Subcutaneous abdominal adipose tissue (tissue), 5 donors: ENCODE measurements around the gene ZNF726.
"Not testable (repeated sequence)": the region's sequence is repeated elsewhere in the genome, so short reads cannot be mapped to it uniquely, and the experiment has no call there.

Experiments
- H3K27ac ChIP-seq: one replicate; pipeline ENCODE4 v1.7.0; 2013; ENCODE audit warnings: low read depth, mild to moderate bottlenecking, inconsistent platforms, low read length, moderate library complexity
- H3K27me3 ChIP-seq, 5 donors: one replicate each; pipeline ENCODE4 v1.7.0; 2013; ENCODE audit warnings: low read length in 5 of 5, inconsistent platforms in 1 of 5; ENCODE audit not compliant: control insufficient read depth in 5 of 5, insufficient read depth in 4 of 5
- H3K36me3 ChIP-seq, 5 donors: one replicate each; pipeline ENCODE4 v1.7.0; 2013; ENCODE audit warnings: low read length in 5 of 5; ENCODE audit not compliant: control insufficient read depth in 5 of 5, insufficient read depth in 5 of 5
- H3K4me1 ChIP-seq, 5 donors: one replicate each; pipeline ENCODE4 v1.7.0; 2013; ENCODE audit warnings: low read length in 5 of 5, mild to moderate bottlenecking in 3 of 5, moderate library complexity in 1 of 5; ENCODE audit not compliant: control insufficient read depth in 5 of 5, insufficient read depth in 5 of 5
- H3K4me3 ChIP-seq, 5 donors: one replicate each; pipeline ENCODE4 v1.7.0; 2013; ENCODE audit warnings: low read length in 5 of 5, low read depth in 1 of 5
- H3K9ac ChIP-seq, 5 donors: one replicate each; pipeline ENCODE4 v1.7.0; 2013; ENCODE audit warnings: low read length in 5 of 5, mild to moderate bottlenecking in 4 of 5, moderate library complexity in 3 of 5
- H3K9me3 ChIP-seq, 5 donors: one replicate each; pipeline ENCODE4 v1.7.0; 2013; ENCODE audit warnings: low read length in 5 of 5; ENCODE audit not compliant: control insufficient read depth in 5 of 5
- donor health status: healthy.
- donor health status: healthy.
- donor health status: healthy.
- donor health status: healthy.
- donor health status: healthy.

Gene ZNF726

GRCh38 chr19:23914402-23915286, at the start of gene ZNF726:
Gene ZNF726 (plus strand): TSS chr19:23914886. CDS start chr19:23914995, 109 bp downstream.
- no peaks in the 10 kb centered on the region for H3K9me3 ChIP-seq
- H3K27ac ChIP-seq, result no peak within 1 kb of the TSS
- no peaks in the 10 kb centered on the region for H3K36me3 ChIP-seq
- H3K4me3 ChIP-seq, result peak within 1 kb of the TSS; percentile 80 to 92 (median 82)
- H3K9ac ChIP-seq, result peak within 1 kb of the TSS; percentile 26 to 88 (median 78)
- peaks cover 0 to 16% (median 12%) of the 10 kb centered on the region in 5 donors for H3K4me1 ChIP-seq
- no peaks in the 10 kb centered on the region for H3K27me3 ChIP-seq

GRCh38 chr19:23867895-23868294, 46.8 kb upstream of the ZNF726 start:
- no peak overlapping the region for H3K4me3 ChIP-seq

GRCh38 chr19:23868630-23869029, 46.1 kb upstream of the ZNF726 start:
- H3K27me3 ChIP-seq, result no peaks in the 10 kb centered on the region
- no peak overlapping the region for H3K9ac ChIP-seq
- no peaks in the 10 kb centered on the region for H3K36me3 ChIP-seq
- no peak overlapping the region for H3K27ac ChIP-seq
- H3K4me3 ChIP-seq, result no peak overlapping the region
- H3K4me1 ChIP-seq, result no peaks in the 10 kb centered on the region
- H3K9me3 ChIP-seq, result peaks cover 0 to 13% (median 3%) of the 10 kb centered on the region in 5 donors

More at GRCh38 chr19:23867895-23868294, 46.8 kb upstream of the ZNF726 start:
- no peak overlapping the region for H3K27ac ChIP-seq
- peaks cover 0 to 13% (median 3%) of the 10 kb centered on the region in 5 donors for H3K9me3 ChIP-seq
- no peaks in the 10 kb centered on the region for H3K36me3 ChIP-seq
- no peak overlapping the region for H3K9ac ChIP-seq
- no peaks in the 10 kb centered on the region for H3K4me1 ChIP-seq
- no peaks in the 10 kb centered on the region for H3K27me3 ChIP-seq

DNA sequence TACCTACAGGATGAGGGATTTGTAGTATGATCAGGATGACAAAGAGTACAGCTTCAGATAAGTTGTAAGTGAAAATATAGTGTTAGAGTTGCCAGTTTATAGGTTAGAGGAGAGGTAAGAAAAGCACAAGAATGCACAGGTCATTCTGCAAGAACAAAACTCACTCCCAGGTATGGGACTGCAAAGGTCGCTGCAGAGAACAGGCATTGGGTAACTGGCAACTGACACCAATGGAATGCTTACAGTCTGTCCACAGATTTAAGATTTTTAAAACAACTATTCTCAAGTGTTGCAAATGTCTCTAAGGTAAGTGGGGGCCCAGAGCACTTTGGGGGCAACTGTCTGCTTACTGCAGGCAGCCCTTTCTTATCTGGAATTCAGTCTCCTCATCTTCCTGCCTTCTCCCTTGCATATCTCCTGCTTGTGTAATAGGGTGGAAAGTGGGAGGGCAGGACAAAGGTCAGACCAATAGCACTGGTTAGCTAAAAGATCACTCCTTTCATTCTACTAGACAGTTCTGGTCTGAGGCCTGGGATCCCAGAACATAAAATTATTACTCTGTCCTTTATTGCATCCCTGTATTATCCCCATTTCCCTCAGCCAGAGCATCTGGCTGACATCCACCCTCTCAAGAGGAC, 42.3 kb upstream of the ZNF726 start:
- Histone ChIP-seq H3K4me1 (no peaks in the 10 kb centered on the region), H3K9me3 (peaks cover 0 to 11% (median 3%) of the 10 kb centered on the region in 5 donors), H3K27me3 (peaks cover 0 to 3% (median 0%) of the 10 kb centered on the region in 5 donors), H3K27ac (no peak overlapping the region), H3K9ac (no peak overlapping the region), H3K36me3 (no peaks in the 10 kb centered on the region), H3K4me3 (no peak overlapping the region)

- no peaks in the 10 kb centered on the region for H3K36me3 ChIP-seq
- peaks cover 0 to 3% (median 0%) of the 10 kb centered on the region in 5 donors for H3K27me3 ChIP-seq
- no peak overlapping the region for H3K27ac ChIP-seq
- H3K4me3 ChIP-seq, result no peak overlapping the region
- no peak overlapping the region for H3K9ac ChIP-seq
- H3K4me1 ChIP-seq, result no peaks in the 10 kb centered on the region
- peaks cover 0 to 23% (median 6%) of the 10 kb centered on the region in 5 donors for H3K9me3 ChIP-seq
These were observed 38.4 kb upstream of the ZNF726 start for GRCh38 chr19:23876261-23876660.

DNA sequence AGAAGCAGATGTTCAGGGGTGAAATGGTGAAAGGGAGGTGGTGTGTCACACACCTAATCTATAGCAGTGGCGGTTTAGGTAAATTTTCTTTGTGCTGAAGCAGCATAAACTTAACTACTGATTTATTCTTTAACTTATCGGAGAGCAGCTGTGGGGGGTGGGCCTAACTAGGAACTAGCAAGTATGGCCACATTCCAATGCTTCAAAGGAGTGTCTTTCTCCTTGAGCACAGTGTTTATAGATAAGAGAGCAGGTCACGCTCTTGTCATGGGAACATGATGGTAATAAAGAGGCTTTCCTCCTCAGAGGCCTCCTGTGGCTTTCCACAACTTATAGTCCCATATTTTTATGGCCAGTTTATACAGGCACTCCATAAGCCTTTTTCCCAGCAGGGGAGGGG, 37.9 kb upstream of the ZNF726 start:
- H3K27ac ChIP-seq, H3K4me1 ChIP-seq, H3K4me3 ChIP-seq, H3K9ac ChIP-seq, H3K36me3 ChIP-seq, H3K27me3 ChIP-seq: not testable (repeated sequence)
- peaks cover 0 to 26% (median 6%) of the 10 kb centered on the region in 5 donors for H3K9me3 ChIP-seq

DNA sequence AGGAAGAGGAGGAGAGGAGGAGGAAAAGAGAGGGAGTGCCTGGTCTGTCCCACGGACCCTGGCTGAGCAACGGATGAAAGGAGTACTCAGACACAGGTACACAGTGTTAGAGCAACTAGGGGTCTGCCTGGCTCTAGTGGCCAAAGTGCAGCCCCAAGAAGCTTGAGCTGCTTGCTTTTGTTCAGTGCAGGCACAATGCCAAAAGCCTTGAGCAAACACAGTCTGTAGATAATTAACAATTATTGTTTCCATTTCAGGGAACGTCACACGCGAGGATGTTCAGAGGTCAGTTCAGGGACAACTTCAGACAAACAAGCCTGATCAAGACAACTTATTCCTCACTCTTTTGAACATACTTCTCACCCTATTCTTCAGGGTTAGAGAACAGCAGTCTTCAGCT, 32.2 kb upstream of the ZNF726 start:
- H3K36me3 ChIP-seq, result no peaks in the 10 kb centered on the region
- no peaks in the 10 kb centered on the region for H3K27me3 ChIP-seq
- no peak overlapping the region for H3K27ac ChIP-seq
- H3K9ac ChIP-seq, result no peak overlapping the region
- no peaks in the 10 kb centered on the region for H3K4me1 ChIP-seq
- peaks cover 0 to 41% (median 7%) of the 10 kb centered on the region in 5 donors for H3K9me3 ChIP-seq
- no peak overlapping the region for H3K4me3 ChIP-seq

- H3K27ac ChIP-seq, result no peak overlapping the region
- H3K9ac ChIP-seq, result no peak overlapping the region
- no peaks in the 10 kb centered on the region for H3K27me3 ChIP-seq
- peaks cover 0 to 45% (median 11%) of the 10 kb centered on the region in 5 donors for H3K9me3 ChIP-seq
- no peak overlapping the region for H3K4me3 ChIP-seq
- H3K4me1 ChIP-seq, result no peaks in the 10 kb centered on the region
- H3K36me3 ChIP-seq, result no peaks in the 10 kb centered on the region
These were observed 30.3 kb upstream of the ZNF726 start for GRCh38 chr19:23884363-23884762.

DNA sequence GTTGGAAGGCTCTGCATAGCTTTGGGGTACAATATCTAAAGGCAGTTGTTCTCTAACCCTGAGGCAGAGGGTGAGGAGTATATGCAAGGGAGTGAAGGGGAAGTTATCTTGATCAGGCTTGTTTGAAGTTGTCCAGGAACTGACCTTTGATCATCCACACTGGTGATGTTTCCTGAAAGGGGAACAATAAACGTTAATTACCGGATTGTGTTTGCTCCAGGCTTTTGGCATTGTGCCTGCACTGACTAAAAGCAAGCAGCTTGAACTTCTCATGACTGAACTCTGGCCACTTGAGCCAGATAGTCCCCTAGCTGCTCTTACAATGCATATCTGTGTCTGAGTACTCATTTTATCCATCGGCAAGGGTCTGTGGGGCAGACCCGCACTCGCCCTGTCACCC, 27.0 kb upstream of the ZNF726 start:
- H3K36me3 ChIP-seq, result no peaks in the 10 kb centered on the region
- H3K9me3 ChIP-seq, result peaks cover 0 to 25% (median 7%) of the 10 kb centered on the region in 5 donors
- no peak overlapping the region for H3K4me3 ChIP-seq
- no peaks in the 10 kb centered on the region for H3K4me1 ChIP-seq
- H3K9ac ChIP-seq, result no peak overlapping the region
- no peaks in the 10 kb centered on the region for H3K27me3 ChIP-seq
- no peak overlapping the region for H3K27ac ChIP-seq

DNA sequence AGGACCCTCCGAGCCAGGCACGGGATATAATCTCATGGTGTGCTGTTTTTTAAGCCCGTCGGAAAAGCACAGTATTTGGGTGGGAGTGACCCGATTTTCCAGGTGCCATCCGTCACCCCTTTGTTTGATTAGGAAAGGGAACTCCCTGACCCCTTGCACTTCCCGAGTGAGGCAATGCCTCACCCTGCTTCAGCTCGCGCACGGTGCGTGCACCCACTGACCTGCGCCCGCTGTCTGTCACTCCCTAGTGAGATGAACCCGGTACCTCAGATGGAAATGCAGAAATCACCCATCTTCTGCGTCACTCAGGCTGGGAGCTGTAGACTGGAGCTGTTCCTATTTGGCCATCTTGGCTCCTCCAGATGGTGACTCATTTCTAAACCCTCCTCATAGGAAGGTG, 18.6 kb upstream of the ZNF726 start:
- H3K9ac ChIP-seq, H3K36me3 ChIP-seq, H3K4me3 ChIP-seq, H3K27ac ChIP-seq, H3K4me1 ChIP-seq, H3K27me3 ChIP-seq: not testable (repeated sequence)
- H3K9me3 ChIP-seq, result peaks cover 3 to 19% (median 15%) of the 10 kb centered on the region in 5 donors
